GM12872 (cell line): ENCODE data around the gene VWA5B1.

ENCODE experiments used
- CTCF ChIP-seq: IDR thresholded peaks from 3 replicates; pipeline ENCODE4 v1.5.1; 2011; ENCODE audit warnings: low read depth, mild to moderate bottlenecking, low read length, moderate library complexity; ENCODE audit not compliant: insufficient read depth

Gene VWA5B1

GRCh38 chr1:20324704-20325406, 34.2 kb downstream of the VWA5B1 start:
- no peak for TF ChIP-seq CTCF

GRCh38 chr1:20325407-20325843, 34.8 kb downstream of the VWA5B1 start:
- TF ChIP-seq CTCF: no peak

- TF ChIP-seq CTCF: no peak
Measured at GRCh38 chr1:20325844-20326420, 35.3 kb downstream of the VWA5B1 start.

- no peak for TF ChIP-seq CTCF
Measured at GRCh38 chr1:20327467-20327866, 36.8 kb downstream of the VWA5B1 start.

- TF ChIP-seq CTCF: no peak
Measured at GRCh38 chr1:20328201-20328600, 37.5 kb downstream of the VWA5B1 start.

- TF ChIP-seq CTCF: peak; percentile 39; the same call in 2 of the 3 replicates
Measured at GRCh38 chr1:20329793-20330542, 39.3 kb downstream of the VWA5B1 start.

- no peak for TF ChIP-seq CTCF
Measured at GRCh38 chr1:20334103-20334502, 43.4 kb downstream of the VWA5B1 start.
